ENCODE measurements around the gene ZBED2. TPM values are rescaled to one million over a fixed set of nuclear protein-coding genes. Genes with fewer than 3 reads are reported as not detected.
"Not testable (repeated sequence)": the region's sequence is repeated elsewhere in the genome, so short reads cannot be mapped to it uniquely, and the experiment has no call there.

The ZBED2 gene, protein sequence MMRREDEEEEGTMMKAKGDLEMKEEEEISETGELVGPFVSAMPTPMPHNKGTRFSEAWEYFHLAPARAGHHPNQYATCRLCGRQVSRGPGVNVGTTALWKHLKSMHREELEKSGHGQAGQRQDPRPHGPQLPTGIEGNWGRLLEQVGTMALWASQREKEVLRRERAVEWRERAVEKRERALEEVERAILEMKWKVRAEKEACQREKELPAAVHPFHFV
- not detected for total RNA-seq

DNA sequence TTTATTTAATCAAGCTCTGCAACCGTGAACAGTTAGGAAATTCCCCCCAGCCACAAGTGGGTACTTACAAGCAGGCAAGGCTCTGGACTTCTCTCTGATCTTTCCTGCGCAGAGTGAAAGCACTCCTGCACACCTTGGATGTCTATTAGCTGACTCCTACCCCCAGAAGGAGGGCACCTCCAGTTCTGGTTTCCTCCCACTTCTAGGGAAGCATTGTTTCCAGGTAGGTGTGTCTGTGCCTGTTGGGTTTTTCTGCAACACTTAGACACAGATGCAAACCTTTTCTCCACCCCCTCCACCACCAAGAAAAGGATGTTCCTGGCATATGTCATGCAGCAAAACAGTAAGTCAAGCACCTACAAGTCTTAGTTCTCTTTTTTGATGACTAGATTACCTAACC is at the start of gene ZBED2:
TSS of gene ZBED2 (minus strand) at position 115 of the 400 bp plus-strand sequence. CDS start 1,145 bp downstream, outside the sequence.
- Histone ChIP-seq H3K27me3 (no peaks in the 10 kb centered on the region), H3K36me3 (no peaks in the 10 kb centered on the region), H3K9me3 (no peaks in the 10 kb centered on the region), H3K27ac (no peak within 1 kb of the TSS), H3K4me3 (no peak within 1 kb of the TSS), H3K4me1 (no peaks in the 10 kb centered on the region)
- DNase-seq (ENCODE audit: low spot score in 2 of 2): no peak
- TF ChIP-seq CTCF (IDR thresholded peaks at IDR 0.05) (no peak), POLR2A (IDR thresholded peaks at IDR 0.05) (no peak), POLR2AphosphoS5 (IDR thresholded peaks at IDR 0.05) (no peak)
- intact Hi-C loops (cut with DNase I; ENCODE audit: low total_unique reads): no loop called here

DNA sequence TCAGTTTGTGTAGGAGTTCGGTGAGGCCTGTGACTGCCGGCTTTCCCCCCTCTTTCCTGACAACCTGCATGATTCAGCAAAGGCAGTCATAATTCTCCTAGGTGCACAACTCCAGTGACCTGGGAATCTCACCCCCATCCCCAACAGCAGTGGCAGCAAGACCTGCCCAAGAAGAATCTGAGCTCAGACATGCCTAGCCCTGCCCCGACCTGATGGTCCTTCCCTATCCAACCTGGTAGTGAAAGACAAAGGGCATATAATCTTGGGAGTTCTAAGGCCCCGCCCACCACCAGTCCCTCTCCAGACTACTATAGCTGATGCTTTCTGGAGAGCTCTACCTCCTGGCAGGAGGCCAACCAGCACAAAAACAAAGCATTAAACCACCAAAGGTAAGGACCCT is 44.2 kb upstream of the ZBED2 start:
- Histone ChIP-seq H3K9me3 (no peaks in the 10 kb centered on the region), H3K36me3 (no peaks in the 10 kb centered on the region), H3K27ac (no peak overlapping the region), H3K4me1 (no peaks in the 10 kb centered on the region), H3K4me3 (no peak overlapping the region), H3K27me3 (no peaks in the 10 kb centered on the region)
- intact Hi-C loops (cut with DNase I; ENCODE audit: low total_unique reads): no loop called here
- no peak for TF ChIP-seq POLR2AphosphoS5 (IDR thresholded peaks at IDR 0.05)
- TF ChIP-seq POLR2A (IDR thresholded peaks at IDR 0.05): no peak
- TF ChIP-seq CTCF (IDR thresholded peaks at IDR 0.05): no peak
- no peak for DNase-seq (ENCODE audit: low spot score in 2 of 2)

DNA sequence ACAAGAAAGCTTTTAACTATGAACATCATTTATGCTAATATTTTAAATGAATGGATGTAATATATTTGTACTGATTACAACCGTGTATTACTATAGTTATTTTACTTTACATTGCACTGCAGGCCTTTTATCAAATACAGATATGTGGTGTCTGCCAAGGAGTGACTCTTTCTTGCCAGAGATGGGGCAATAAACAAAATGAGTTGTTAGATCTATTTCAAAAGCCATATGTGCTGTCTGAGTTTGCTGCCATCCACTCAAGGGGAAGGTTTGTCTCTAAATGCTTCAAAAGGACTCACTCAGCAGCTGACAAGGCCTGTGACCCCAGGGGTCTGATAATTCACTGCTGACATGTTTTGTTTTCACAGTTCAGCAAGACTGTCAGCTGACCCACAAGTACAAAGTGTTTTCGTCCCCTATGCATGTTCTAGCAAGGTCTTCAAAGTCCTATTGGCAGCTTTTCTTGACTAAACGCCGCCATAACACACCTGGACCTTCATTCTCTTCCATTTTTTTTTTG is 41.3 kb upstream of the ZBED2 start:
- no peaks in the 10 kb centered on the region for H3K27me3 ChIP-seq
- no peaks in the 10 kb centered on the region for H3K4me1 ChIP-seq
- no peak for TF ChIP-seq CTCF (IDR thresholded peaks at IDR 0.05)
- no peak for TF ChIP-seq POLR2AphosphoS5 (IDR thresholded peaks at IDR 0.05)
- TF ChIP-seq POLR2A (IDR thresholded peaks at IDR 0.05): no peak
- no peak overlapping the region for H3K27ac ChIP-seq
- H3K36me3 ChIP-seq: no peaks in the 10 kb centered on the region
- DNase-seq (ENCODE audit: low spot score in 2 of 2): no peak
- intact Hi-C loops (cut with DNase I; ENCODE audit: low total_unique reads): no loop called here
- no peaks in the 10 kb centered on the region for H3K9me3 ChIP-seq
- H3K4me3 ChIP-seq: no peak overlapping the region

DNA sequence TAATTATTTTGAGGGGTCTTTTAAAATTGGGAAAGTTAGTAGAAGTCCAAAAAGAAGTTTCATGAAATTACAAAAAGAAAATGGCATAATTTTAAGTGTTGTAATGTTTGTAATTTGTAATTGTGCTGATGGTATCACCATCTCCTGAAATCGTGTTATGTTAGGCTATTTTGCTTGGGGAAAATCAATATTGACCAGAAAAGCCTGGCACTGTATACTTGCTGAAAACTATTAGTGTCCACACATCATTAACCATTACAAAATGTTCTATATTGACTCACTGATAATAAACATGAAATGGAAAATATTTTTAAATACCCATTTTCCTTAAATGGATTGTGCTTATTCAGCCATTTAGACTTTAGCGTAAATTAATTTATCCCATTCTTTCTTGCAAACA is 40.3 kb upstream of the ZBED2 start:
- Histone ChIP-seq H3K9me3 (no peaks in the 10 kb centered on the region), H3K27ac (no peak overlapping the region), H3K4me3 (no peak overlapping the region), H3K27me3 (no peaks in the 10 kb centered on the region), H3K36me3 (no peaks in the 10 kb centered on the region), H3K4me1 (no peaks in the 10 kb centered on the region)
- TF ChIP-seq CTCF (IDR thresholded peaks at IDR 0.05) (no peak), POLR2AphosphoS5 (IDR thresholded peaks at IDR 0.05) (no peak), POLR2A (IDR thresholded peaks at IDR 0.05) (no peak)
- no peak for DNase-seq (ENCODE audit: low spot score in 2 of 2)
- intact Hi-C loops (cut with DNase I; ENCODE audit: low total_unique reads): no loop called here

DNA sequence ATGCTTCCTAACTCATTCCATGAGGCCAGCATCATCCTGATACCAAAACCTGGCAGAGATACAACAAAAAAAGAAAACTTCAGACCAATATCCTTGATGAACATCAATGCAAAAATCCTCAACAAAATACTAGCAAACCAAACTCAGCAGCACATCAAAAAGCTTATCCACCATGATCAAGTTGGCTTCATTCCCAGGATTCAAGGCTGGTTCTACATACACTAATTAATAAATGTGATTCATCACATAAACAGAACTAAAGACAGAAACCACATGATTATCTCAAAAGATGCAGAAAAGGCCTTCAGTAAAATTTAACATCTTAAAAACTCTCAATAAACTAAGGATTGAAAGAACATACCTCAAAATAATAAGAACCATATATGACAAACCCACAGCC is 35.5 kb upstream of the ZBED2 start:
- H3K27me3 ChIP-seq; H3K27ac ChIP-seq; H3K4me3 ChIP-seq; H3K36me3 ChIP-seq; H3K4me1 ChIP-seq; DNase-seq (ENCODE audit: low spot score in 2 of 2); intact Hi-C loops (cut with DNase I; ENCODE audit: low total_unique reads): not testable (repeated sequence)
- peaks cover 5 to 16% of the 10 kb centered on the region in 2 donors for H3K9me3 ChIP-seq

- H3K4me1 ChIP-seq; H3K27me3 ChIP-seq; DNase-seq (ENCODE audit: low spot score in 2 of 2); H3K4me3 ChIP-seq; intact Hi-C loops (cut with DNase I; ENCODE audit: low total_unique reads); H3K36me3 ChIP-seq; H3K27ac ChIP-seq: not testable (repeated sequence)
- peaks cover 5 to 16% of the 10 kb centered on the region in 2 donors for H3K9me3 ChIP-seq
Measured at GRCh38 chr3:111629018-111629417, 33.9 kb upstream of the ZBED2 start.

Measured in breast epithelium (tissue), 4 donors.